ENCODE measurements around the gene ENPP5.

Gene ENPP5

DNA sequence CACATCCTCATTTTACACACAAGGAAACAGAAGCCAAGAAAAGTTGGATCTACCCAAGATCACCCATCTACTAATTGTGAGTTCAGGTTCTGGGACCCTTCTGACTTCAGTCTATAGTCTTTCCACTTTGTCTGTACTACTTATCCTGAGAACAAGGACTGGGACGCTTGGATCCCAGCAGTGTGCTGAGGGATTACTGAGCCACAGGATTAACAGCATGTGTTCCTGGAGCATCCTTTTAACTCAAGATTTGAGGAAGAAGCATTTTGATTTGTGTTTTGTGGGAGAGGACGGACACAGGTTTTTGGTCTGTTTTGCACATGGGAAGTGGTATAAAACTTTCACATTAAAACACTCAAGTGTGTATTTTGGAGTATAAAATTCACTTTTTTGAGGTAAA lies 36.6 kb downstream of the ENPP5 start:
- Histone ChIP-seq H3K27ac (ENCODE audit: extremely low read depth, low read depth, low read length) (no peak overlapping the region), H3K4me3 (ENCODE audit: low read depth, low read length) (no peak overlapping the region), H3K36me3 (ENCODE audit: control insufficient read depth in 2 of 2, insufficient read depth in 1 of 2, low read length in 2 of 2) (no peaks in the 10 kb centered on the region), H3K9me3 (ENCODE audit: control insufficient read depth, insufficient read depth, low read depth, low read length) (no peaks in the 10 kb centered on the region), H3K4me1 (ENCODE audit: control insufficient read depth, insufficient read depth, low read length) (no peaks in the 10 kb centered on the region)
- ChIA-PET POLR2A (no interaction called here), CTCF (no interaction called here)
- TF ChIP-seq ZNF202 (tag by site-specific recombination; IDR thresholded peaks at IDR 0.05; ENCODE audit: borderline replicate concordance) (no peak), ZNF433 (tag by site-specific recombination; IDR thresholded peaks at IDR 0.05; ENCODE audit: low read depth) (no peak), KLF1 (tag by site-specific recombination; IDR thresholded peaks at IDR 0.05) (no peak), ZNF792 (tag by site-specific recombination; IDR thresholded peaks at IDR 0.05) (no peak), ZNF366 (tag by site-specific recombination; conservative IDR thresholded peaks at IDR 0.05) (no peak), ZNF600 (tag by site-specific recombination; IDR thresholded peaks at IDR 0.05) (no peak), EGR2 (tag by site-specific recombination; IDR thresholded peaks at IDR 0.05; ENCODE audit: low read depth) (no peak), SETDB1 (IDR thresholded peaks at IDR 0.05; ENCODE audit: insufficient read length, low read length) (no peak), ZNF24 (tag by site-specific recombination; IDR thresholded peaks at IDR 0.05) (no peak), MZF1 (tag by site-specific recombination; IDR thresholded peaks at IDR 0.05; ENCODE audit: borderline replicate concordance) (no peak), ZIC2 (tag by site-specific recombination; IDR thresholded peaks at IDR 0.05) (no peak), ZBTB44 (tag by site-specific recombination; IDR thresholded peaks at IDR 0.05) (no peak), GLIS1 (tag by site-specific recombination; IDR thresholded peaks at IDR 0.05) (no peak)
- TF ChIP-seq, protein P1, sequence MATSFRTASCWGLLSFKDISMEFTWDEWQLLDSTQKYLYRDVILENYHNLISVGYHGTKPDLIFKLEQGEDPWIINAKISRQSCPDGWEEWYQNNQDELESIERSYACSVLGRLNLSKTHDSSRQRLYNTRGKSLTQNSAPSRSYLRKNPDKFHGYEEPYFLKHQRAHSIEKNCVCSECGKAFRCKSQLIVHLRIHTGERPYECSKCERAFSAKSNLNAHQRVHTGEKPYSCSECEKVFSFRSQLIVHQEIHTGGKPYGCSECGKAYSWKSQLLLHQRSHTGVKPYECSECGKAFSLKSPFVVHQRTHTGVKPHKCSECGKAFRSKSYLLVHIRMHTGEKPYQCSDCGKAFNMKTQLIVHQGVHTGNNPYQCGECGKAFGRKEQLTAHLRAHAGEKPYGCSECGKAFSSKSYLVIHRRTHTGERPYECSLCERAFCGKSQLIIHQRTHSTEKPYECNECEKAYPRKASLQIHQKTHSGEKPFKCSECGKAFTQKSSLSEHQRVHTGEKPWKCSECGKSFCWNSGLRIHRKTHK (tag by site-specific recombination; IDR thresholded peaks at IDR 0.05) = no peak
- TF ChIP-seq, protein P2, sequence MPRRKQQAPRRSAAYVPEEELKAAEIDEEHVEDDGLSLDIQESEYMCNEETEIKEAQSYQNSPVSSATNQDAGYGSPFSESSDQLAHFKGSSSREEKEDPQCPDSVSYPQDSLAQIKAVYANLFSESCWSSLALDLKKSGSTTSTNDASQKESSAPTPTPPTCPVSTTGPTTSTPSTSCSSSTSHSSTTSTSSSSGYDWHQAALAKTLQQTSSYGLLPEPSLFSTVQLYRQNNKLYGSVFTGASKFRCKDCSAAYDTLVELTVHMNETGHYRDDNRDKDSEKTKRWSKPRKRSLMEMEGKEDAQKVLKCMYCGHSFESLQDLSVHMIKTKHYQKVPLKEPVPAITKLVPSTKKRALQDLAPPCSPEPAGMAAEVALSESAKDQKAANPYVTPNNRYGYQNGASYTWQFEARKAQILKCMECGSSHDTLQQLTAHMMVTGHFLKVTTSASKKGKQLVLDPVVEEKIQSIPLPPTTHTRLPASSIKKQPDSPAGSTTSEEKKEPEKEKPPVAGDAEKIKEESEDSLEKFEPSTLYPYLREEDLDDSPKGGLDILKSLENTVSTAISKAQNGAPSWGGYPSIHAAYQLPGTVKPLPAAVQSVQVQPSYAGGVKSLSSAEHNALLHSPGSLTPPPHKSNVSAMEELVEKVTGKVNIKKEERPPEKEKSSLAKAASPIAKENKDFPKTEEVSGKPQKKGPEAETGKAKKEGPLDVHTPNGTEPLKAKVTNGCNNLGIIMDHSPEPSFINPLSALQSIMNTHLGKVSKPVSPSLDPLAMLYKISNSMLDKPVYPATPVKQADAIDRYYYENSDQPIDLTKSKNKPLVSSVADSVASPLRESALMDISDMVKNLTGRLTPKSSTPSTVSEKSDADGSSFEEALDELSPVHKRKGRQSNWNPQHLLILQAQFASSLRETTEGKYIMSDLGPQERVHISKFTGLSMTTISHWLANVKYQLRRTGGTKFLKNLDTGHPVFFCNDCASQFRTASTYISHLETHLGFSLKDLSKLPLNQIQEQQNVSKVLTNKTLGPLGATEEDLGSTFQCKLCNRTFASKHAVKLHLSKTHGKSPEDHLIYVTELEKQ (tag by site-specific recombination; IDR thresholded peaks at IDR 0.05; ENCODE audit: borderline replicate concordance) = no peak
- TF ChIP-seq, protein P3, sequence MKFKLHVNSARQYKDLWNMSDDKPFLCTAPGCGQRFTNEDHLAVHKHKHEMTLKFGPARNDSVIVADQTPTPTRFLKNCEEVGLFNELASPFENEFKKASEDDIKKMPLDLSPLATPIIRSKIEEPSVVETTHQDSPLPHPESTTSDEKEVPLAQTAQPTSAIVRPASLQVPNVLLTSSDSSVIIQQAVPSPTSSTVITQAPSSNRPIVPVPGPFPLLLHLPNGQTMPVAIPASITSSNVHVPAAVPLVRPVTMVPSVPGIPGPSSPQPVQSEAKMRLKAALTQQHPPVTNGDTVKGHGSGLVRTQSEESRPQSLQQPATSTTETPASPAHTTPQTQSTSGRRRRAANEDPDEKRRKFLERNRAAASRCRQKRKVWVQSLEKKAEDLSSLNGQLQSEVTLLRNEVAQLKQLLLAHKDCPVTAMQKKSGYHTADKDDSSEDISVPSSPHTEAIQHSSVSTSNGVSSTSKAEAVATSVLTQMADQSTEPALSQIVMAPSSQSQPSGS (tag by site-specific recombination; IDR thresholded peaks at IDR 0.05; ENCODE audit: low read depth) = no peak
- TF ChIP-seq, protein P4, sequence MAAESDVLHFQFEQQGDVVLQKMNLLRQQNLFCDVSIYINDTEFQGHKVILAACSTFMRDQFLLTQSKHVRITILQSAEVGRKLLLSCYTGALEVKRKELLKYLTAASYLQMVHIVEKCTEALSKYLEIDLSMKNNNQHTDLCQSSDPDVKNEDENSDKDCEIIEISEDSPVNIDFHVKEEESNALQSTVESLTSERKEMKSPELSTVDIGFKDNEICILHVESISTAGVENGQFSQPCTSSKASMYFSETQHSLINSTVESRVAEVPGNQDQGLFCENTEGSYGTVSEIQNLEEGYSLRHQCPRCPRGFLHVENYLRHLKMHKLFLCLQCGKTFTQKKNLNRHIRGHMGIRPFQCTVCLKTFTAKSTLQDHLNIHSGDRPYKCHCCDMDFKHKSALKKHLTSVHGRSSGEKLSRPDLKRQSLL (tag by site-specific recombination; IDR thresholded peaks at IDR 0.05) = no peak

All from HEK293 (cell line).